GM19240 (cell line): ENCODE results near the gene ALG8.
"Not testable (repeated sequence)": the region's sequence is repeated elsewhere in the genome, so short reads cannot be mapped to it uniquely, and the experiment has no call there.

ENCODE experiments used
- DNase-seq: peaks from one replicate; pipeline ENCODE4 v3.0.0; 2011; ENCODE audit warnings: low spot score; ENCODE audit not compliant: insufficient read length

Gene ALG8

DNA sequence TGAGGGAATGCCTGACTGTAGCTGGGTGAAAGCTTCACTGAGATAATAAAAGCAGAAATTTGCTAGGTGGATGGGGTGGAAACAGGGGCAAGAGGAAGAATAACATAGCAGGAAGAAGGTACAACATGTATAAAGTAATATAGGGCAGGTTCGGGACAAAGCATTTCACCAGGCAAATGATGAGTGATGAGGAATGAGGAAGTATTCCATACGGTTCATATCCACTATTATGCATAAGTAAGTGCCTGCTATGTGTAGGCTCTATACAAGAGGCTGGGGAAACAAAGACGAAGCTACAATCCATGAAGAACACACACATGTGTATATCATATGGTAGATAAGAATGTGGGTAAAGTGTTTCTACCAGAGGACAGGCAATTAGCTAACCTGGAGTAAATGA, 67.7 kb downstream of the ALG8 start:
- no peak for DNase-seq

DNA sequence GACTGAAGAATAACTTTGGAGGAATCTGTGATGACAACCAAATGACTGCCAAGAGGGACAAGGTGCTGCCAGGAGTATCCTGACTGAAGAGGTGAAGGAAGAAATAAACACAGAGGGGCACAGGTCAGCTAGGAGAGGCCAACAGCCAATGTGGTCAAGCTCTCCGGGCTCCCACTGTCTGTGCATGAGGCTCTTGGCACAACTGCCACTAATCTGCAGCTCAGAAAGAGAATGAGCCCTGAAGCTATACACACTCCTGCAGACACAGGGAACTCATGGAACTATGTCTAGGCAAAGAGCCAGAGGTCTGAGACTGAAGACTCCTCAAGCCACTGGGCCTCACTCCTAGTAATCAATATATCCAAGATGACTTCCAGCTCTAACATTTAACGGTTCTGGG, 68.8 kb downstream of the ALG8 start:
- no peak for DNase-seq

DNA sequence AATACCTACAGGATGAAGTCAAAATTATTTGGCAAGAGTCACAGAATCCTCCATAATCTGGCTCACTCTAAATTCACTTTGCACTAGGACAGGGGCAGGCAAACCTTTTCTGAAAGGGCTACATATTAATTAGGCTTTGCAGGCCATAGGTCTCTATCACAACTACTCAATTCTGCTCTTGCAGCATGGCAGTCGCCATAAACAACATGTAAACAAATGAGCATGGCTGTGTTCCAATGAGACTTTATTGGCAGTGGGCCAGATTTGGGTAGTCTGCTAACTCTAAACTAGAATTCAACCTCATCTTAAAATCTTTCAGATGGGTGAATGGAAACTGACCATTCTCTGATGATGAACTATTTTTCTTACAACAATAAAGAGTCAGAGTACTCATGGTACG, 70.0 kb downstream of the ALG8 start:
- no peak for DNase-seq

DNA sequence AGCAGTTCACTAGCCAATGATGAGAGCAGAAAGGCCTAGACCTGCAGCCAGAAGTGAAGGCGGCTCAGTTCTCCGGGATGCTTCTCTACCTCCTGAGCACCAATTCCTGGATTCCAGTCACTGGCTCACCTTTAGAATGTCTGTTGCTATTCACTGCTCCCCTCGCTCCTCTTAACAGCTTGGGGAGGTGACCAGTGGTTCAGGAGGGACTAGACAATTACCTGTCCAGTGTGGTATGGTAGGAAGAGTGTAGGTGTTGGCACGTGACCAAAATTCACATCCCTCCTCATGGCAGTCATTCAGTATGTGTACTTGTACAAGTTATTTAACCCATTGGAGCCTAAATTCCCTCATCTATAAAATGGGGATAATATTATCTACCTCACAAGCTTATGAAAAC, 71.7 kb downstream of the ALG8 start:
- DNase-seq = no peak

DNA sequence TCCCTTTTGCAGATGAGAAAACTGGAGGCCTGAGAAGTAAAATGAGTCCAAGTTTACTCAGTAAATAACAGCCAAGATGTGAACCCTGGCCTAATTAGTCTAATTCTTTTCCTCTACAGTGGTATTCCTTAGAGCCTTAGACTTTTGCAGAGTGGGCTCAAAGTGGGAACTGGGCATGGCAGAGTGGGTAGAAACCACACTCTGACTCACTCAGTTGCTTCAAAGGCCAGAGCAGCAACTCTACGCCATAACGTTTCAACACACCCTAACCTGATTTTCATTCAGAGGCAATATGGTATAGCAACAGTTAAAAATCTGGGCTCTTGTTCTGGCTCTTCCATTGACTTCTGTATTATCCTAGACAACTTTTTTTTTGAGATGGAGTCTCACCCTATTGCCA, 73.0 kb downstream of the ALG8 start:
- no peak for DNase-seq

DNA sequence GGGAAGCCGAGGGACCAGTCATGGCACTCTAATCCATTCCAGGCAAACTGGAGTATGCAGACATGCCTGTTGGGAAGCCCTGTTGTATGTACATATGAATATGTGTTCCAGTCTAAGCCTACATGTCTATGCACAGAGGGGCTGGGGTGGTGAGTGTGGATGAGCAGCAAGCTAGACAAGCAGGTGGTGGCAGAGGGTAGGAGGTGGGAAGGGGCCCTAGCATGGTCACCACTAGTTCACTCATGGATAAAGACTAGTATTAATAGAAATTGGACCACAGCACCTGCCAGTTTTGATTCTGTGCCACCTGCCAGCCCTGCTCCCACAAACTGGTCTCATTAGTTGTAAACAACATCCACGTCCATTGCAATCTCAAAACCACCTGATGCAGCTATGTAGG, 74.2 kb downstream of the ALG8 start:
- no peak for DNase-seq

DNA sequence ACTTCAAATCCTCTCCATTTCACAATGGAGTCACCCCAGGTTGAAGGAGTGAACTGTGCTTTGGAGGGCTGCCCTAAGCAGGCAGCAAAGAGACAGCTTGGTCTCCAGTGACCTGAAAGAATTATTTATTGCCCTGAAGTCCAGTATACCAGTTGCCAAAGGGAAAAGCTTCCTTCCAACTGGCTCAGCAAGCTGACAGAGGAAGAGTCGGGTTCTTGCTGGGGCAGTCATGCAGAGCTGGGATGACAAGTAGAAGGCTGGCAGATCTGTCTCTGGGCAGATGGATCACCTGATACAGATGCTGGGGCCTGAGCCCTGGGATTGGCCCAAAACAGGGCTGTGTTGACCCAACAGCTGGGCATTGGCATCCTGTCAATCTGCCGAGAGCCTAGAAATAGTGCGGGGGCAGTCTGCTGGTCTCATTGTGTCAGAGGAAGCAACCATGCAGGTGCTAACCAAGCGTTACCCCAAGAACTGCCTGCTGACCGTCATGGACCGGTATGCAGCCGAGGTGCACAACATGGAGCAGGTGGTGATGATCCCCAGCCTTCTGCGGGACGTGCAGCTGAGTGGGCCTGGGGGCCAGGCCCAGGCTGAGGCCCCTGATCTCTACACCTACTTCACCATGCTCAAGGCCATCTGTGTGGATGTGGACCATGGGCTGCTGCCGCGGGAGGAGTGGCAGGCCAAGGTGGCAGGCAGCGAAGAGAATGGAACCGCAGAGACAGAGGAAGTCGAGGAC, 75.8 kb downstream of the ALG8 start, which contains the start of gene THRSP:
THRSP (plus strand) TSS at position 422 of the 742 bp plus-strand sequence; CDS start at position 443, 21 bp downstream.
- no peak for DNase-seq

DNA sequence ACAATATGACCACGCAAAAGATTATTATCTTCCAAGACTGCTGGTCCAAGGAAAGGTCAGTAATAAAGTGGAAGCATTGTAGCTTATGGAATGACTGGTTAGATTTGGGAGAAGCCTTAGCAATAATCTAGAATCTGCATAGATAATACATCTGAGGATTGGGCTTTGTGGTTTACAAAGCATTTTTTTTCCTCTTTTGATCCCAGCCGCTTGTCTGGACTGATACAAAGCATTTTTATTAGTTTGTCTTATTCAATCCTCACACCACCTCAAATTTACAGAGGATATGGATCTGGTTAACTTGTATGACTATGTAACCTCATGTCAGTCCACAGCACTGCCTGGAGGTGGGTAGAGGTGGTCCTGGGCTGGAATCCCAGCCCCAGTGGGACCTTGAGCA, 76.8 kb downstream of the ALG8 start:
- no peak for DNase-seq

DNA sequence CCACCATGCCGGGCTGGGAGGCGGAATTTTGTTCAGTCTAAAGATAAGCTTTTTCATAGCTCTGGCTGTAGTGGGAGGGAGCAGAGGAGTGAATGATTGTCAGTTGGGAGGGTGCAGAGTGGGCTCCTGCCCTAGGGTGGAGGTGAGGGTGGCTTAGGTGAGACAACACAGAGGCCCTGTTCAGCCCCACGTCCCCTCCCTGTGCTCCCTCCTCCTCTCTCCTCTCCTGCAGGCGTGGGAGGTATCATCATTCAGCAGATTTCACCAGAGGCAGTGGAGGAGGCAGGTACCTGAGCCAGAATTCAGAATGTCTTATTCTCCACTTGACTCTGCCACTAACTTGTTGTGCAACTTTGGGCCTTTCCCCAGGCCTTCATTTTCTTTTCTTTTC, 77.5 kb downstream of the ALG8 start:
- DNase-seq = no peak

DNA sequence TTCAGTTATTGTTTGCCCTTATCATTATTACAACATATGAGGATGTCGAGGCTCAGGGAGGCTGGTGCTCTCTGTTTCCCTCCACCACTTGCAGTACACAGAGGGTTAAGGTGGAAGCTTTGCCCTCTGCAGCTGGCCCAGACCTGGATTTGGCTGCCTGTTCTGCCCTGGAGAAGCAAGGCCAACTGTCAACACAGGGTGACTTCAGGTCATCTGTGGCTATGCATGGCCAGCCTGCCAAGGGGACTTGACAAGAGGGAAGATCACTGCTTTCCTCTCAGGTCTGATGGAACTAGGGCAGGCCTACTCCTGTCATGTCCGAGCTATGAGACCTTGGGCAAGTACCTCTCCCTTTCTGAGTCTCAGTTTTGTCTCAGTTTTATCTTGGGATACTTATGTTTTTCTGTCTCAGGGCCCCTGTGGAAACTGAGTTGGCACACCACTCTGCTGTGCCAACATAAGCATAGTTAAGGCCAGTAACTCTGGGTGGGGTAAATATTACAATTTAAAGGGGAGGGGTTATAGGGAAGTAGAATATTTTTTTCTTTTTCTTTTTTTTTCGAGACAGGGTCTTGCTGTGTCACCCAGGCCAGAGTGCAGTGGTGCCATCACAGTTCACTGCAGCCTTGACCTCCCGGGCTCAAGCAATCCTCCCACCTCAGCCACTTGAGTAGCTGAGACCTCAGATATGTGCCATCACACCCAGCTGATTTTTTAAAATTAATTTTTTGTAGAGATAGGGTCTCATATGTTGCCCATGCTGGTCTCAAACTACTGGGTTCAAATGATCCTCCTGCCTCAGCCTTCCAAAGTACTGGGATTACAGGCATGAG, 78.1 kb downstream of the ALG8 start:
- no peak for DNase-seq

DNA sequence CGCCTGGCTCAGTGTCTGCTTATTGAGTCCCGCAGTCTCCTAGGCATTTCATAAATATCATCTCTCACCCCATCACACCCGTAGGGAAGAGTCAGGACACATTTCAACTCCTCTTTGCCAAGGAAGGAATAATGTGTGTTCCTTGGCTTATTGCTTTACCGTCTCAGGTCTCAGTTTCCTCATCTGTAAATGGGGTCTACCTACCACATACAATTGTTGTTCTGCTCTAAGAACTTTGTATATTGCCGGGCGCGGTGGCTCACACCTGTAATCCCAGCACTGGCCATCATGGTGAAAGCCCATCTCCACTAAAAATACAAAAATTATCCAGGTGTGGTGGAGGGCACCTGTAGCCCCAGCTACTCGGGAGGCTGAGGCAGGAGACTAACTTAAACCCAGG, 78.9 kb downstream of the ALG8 start:
- DNase-seq = no peak

DNA sequence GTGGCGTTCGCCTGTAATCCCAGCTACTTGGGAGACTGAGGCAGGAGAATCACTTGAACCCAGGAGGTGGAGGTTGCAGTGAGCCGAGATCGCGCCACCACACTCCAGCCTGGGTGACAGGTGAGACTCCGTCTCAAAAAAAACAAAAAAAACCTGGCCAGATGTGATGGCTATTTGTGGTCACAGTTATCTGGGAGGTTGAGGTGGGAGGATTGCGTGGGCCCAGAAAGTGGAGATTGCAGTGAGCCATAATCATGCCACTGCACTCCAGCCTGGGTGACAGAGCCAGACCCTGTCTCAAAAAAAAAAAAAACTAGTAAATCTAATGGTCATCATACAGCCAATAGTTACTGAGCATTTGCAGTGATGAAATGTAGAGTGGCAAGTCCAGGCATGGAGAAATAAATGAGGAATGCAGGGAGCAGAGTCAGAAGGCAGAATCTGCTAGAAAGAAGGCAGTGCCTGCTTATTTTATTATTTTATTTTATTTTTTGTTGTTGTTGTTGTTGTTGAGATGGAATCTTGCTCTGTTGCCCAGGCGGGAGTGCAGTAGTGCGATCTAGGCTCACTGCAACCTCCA, 79.6 kb downstream of the ALG8 start:
- not testable (repeated sequence) for DNase-seq

DNA sequence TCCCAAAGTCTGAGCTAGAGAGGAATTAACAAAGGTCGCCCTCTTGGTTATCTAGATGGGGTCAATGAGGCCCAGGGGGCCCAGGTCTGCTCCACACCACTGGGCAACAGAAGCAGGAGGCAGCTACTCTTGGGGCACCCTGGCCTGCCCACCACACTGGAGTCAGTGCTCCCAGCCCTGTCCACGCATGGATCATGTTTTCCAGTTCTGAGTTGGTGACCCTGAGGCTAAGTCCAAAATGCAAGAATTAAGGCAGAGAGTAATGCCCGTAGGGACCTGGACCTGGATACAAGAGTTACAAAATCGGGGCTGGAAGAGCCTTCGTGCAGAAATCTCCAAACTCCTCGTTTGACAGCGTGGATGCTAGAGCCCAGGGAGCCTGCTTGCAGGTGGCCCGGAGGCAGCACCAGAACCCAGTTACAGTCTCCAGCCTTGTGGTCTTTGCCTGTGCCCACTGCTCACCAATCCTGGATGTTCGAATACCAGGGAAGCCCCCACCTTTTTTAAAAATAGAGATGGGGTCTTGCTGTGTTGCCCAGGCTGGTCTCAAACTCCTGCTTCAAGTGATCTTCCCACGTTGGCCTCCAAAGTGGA, 81.9 kb downstream of the ALG8 start:
- no peak for DNase-seq

DNA sequence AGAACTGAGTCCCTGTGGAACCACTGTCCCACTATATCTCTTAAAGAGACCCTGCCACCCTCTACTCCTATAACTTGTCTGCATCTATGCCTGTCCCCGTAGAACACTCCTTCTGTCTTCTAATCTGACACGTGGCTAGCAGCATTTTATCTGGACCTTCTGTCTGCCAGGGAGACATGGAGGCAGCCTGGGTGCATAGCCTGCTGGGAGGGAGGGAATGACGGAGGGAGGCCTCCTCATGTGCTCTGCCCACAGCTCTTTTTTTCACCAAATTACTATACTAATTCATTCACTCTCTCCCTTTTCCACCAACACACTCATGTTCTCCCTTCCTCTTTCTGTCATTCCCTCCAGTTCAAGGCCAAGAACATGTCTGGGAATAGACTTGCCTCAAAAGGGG, 83.3 kb downstream of the ALG8 start:
- no peak for DNase-seq

DNA sequence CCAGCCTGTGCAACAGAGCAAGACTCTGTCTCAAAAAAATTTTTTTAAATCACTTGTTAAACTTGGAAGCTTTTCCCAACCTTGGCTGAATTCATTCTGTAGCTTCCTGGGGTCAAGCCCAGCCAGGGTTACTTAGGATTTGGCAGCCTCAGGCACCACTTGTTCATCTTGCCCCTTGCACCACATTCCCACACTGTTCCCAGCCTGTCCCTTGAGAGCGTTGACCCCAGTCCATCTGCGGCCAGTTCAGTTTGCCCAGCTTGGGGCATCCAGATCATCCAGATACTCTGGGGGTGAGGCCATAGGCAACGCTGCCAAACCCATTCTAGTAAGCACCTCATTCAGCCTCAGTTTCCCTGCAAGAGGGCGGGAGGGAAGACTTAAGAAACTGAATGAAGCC, 84.5 kb downstream of the ALG8 start:
- DNase-seq = no peak

DNA sequence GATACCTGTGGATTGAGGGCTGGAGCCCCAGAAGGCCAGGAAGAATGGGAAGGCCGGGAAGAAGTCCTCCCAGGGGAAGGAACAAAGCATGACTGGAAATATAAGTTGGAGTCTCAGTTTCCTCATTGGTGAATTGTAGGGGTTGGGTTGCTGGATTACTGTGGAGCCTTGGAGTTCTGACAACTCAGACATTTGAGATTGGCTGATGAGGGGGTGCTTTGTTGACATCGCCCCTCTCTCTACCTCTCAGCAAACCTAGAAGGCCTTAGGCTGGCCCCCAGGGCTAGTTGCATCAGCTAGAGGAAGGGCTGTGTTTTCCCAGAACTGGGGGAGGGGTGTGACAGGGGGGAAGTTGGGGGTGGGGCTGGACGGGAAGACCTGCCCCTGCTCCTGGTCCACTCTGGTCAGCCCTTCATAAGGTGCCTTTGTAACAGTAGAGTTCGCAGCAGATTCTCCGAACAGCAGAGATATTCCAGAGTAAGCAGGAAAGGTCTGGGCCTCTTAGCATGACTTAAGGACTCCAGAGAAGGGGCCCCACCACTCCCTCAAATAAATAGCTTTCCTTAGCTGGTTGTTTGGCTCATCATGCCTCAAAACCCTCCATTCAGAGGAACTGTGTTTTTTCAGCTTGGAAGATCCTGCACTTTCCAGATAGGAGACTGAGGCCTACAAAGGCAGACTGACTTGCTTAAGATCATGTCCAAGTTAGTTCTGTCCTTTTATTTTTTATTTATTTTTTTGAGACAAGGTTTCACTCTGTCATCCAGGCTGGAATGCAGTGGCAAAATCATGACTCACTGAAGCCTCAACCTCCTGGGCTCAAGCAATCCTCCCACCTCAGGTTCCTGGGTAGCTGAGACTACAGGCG, 88.2 kb downstream of the ALG8 start:
- DNase-seq = no peak
